Measurements from ENCODE around the gene ATP8B4. TPM values are rescaled to one million over a fixed set of nuclear protein-coding genes. Genes with fewer than 3 reads are reported as not detected.

ATP8B4 gene
- total and polyA plus RNA-seq, 2 of the 8 experiments (the other 6 are each of a cell fraction or from before 2014, with no cell fraction given) = 0.17 to 0.24 TPM

GRCh38 chr15:49890689-49891088 is 228.3 kb downstream of the ATP8B4 start:
- no peak overlapping the region for H3K4ac ChIP-seq (replicated peaks; ENCODE audit: insufficient read length, low read depth, low read length)
- no peaks in the 10 kb centered on the region for H3K36me3 ChIP-seq (ENCODE audit: control insufficient read depth in 2 of 4, insufficient read depth in 4 of 4, low read length in 3 of 4)
- H3K4me1 ChIP-seq (replicated peaks in 1 of 4; ENCODE audit: control insufficient read depth in 3 of 4, insufficient read depth in 4 of 4, low read length in 3 of 4) = peaks cover 0 to 7% (median 2%) of the 10 kb centered on the region in 4 experiments; a peak in 4 of 7 replicates
- no peak overlapping the region for H3K18ac ChIP-seq (ENCODE audit: extremely low read depth, low read length)
- no peaks in the 10 kb centered on the region for H4K20me1 ChIP-seq (replicated peaks in 1 of 2; ENCODE audit: control insufficient read depth in 1 of 2, insufficient read depth in 2 of 2, low read length in 2 of 2)
- no peak overlapping the region for H3K14ac ChIP-seq (ENCODE audit: insufficient read length)
- no peak overlapping the region for H4K8ac ChIP-seq (ENCODE audit: extremely low read depth, insufficient read depth, low read length)
- FAIRE-seq (no peak), DNase-seq (ENCODE audit: low read depth in 1 of 2, low spot score in 2 of 2) (no peak)
- H3K56ac ChIP-seq (replicated peaks; ENCODE audit: insufficient read length, low read depth, low read length) = no peak overlapping the region
- no peak overlapping the region for H2BK12ac ChIP-seq (ENCODE audit: low read depth, low read length)
- H3K4me2 ChIP-seq (ENCODE audit: insufficient read depth in 1 of 2, low read depth in 2 of 2, low read length in 2 of 2) = no peak overlapping the region
- H2BK120ac ChIP-seq (replicated peaks; ENCODE audit: low read depth, low read length) = no peak overlapping the region
- no peak overlapping the region for H2BK20ac ChIP-seq (ENCODE audit: low read length)
- no peak overlapping the region for H2AFZ ChIP-seq (ENCODE audit: low read length)
- POLR2A ChIA-PET (ENCODE audit: partially characterized antibody) = no interaction called here
- no peaks in the 10 kb centered on the region for H3K27me3 ChIP-seq (replicated peaks in 1 of 4; ENCODE audit: control insufficient read depth in 3 of 4, extremely low read depth in 1 of 4, insufficient read depth in 3 of 4, low read length in 3 of 4)
- CTCF ChIA-PET (ENCODE audit: partially characterized antibody) = interaction anchor here (0.9 to 5.2 kb wide), 3 partner anchors 14 to 419 kb away, joined by 3 to 31 read pairs (median 4); no protein-coding TSS in a partner anchor
- H3K79me1 ChIP-seq (ENCODE audit: low read depth, low read length) = no peaks in the 10 kb centered on the region
- H4K5ac ChIP-seq (ENCODE audit: insufficient read length, low read depth, low read length) = no peak overlapping the region
- H3K4me3 ChIP-seq (ENCODE audit: extremely low read depth in 1 of 4, insufficient read depth in 2 of 4, low read depth in 3 of 4, low read length in 4 of 4) = no peak overlapping the region
- H4K91ac ChIP-seq (replicated peaks; ENCODE audit: insufficient read length, low read length) = no peak overlapping the region
- H2BK15ac ChIP-seq (ENCODE audit: low read length) = no peak overlapping the region
- TF ChIP-seq JUND (IDR thresholded peaks at IDR 0.05; ENCODE audit: low read length) (no peak), SUZ12 (IDR thresholded peaks at IDR 0.05; ENCODE audit: low read length) (no peak), SAP30 (IDR thresholded peaks at IDR 0.05; ENCODE audit: insufficient read depth, insufficient replicate concordance, low read length) (no peak), TAF1 (IDR thresholded peaks at IDR 0.05; ENCODE audit: low read depth, low read length) (no peak)
- TF ChIP-seq, protein P1, sequence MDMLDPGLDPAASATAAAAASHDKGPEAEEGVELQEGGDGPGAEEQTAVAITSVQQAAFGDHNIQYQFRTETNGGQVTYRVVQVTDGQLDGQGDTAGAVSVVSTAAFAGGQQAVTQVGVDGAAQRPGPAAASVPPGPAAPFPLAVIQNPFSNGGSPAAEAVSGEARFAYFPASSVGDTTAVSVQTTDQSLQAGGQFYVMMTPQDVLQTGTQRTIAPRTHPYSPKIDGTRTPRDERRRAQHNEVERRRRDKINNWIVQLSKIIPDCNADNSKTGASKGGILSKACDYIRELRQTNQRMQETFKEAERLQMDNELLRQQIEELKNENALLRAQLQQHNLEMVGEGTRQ (IDR thresholded peaks at IDR 0.05; ENCODE audit: low read length) = no peak
- H3K27ac ChIP-seq (ENCODE audit: low read depth, low read length) = no peak overlapping the region
- 91% methylated on average over 3 of the region's 3 CpGs; no CpG with 5 or more reads in 1 of the 2 experiments for WGBS, 2 experiments (ENCODE audit: extremely low coverage in 1 of 2, insufficient coverage in 1 of 2, insufficient read length in 1 of 2, insufficient replicate concordance in 2 of 2, low coverage in 1 of 2, low lambda C conversion rate in 2 of 2, missing lambda C conversion rate in 1 of 2)
- H2BK5ac ChIP-seq (ENCODE audit: low read depth, low read length) = no peak overlapping the region
- H3K9ac ChIP-seq (replicated peaks in 1 of 4; ENCODE audit: extremely low read depth in 1 of 4, low read depth in 3 of 4, low read length in 3 of 4) = no peak overlapping the region
- no peak overlapping the region for H3K23ac ChIP-seq (ENCODE audit: insufficient read length)
- no peak overlapping the region for H2AK5ac ChIP-seq (ENCODE audit: low read depth, low read length)
- H3K79me2 ChIP-seq (ENCODE audit: control insufficient read depth in 1 of 2, insufficient read depth in 2 of 2, low read length in 2 of 2) = no peaks in the 10 kb centered on the region
- H3K9me3 ChIP-seq (ENCODE audit: insufficient read depth in 2 of 2, low read depth in 1 of 2, low read length in 1 of 2) = no peaks in the 10 kb centered on the region
- H3K23me2 ChIP-seq (ENCODE audit: low read depth, low read length) = no peaks in the 10 kb centered on the region
